ENCODE results near the gene ENOX2. TPM values are rescaled to one million over a fixed set of nuclear protein-coding genes. Genes with fewer than 3 reads are reported as not detected.

The ENOX2 gene
- polyA plus RNA-seq, 1 donor from 2014 or later: 48.7 TPM

GRCh38 chrX:130896802-130897501 lies 6.1 kb downstream of the ENOX2 start:
- Histone ChIP-seq H3K9me3 (ENCODE audit: low read length) (no peaks in the 10 kb centered on the region), H3K27ac (ENCODE audit: low read length) (no peak overlapping the region), H3K9me2 (ENCODE audit: insufficient read depth, low read length) (no peaks in the 10 kb centered on the region), H3K4me3 (ENCODE audit: low read length) (no peak overlapping the region), H3K9ac (ENCODE audit: low read length) (no peak overlapping the region), H3K27me3 (ENCODE audit: insufficient read depth, low read depth, low read length) (no peaks in the 10 kb centered on the region), H2AFZ (ENCODE audit: low read depth, low read length) (no peak overlapping the region), H4K20me1 (ENCODE audit: insufficient read depth) (no peaks in the 10 kb centered on the region), H3K4me2 (ENCODE audit: low read length) (no peak overlapping the region), H3K36me3 (ENCODE audit: insufficient read depth, low read length) (no peaks in the 10 kb centered on the region), H3K79me2 (replicated peaks; ENCODE audit: insufficient read depth, low read length) (no peaks in the 10 kb centered on the region), H3F3A (ENCODE audit: insufficient read depth, low read length, poor library complexity, severe bottlenecking) (no peaks in the 10 kb centered on the region)
- no peak for TF ChIP-seq RAD21 (conservative IDR thresholded peaks at IDR 0.05)
- no peak for TF ChIP-seq EZH2 (IDR thresholded peaks at IDR 0.05; ENCODE audit: borderline replicate concordance, insufficient read depth, low read length, poor library complexity, severe bottlenecking)
- TF ChIP-seq SMC3 (conservative IDR thresholded peaks at IDR 0.05; ENCODE audit: poor library complexity): no peak
- no peak for TF ChIP-seq POLR2AphosphoS5 (IDR thresholded peaks at IDR 0.05)
- no peak for TF ChIP-seq REST (IDR thresholded peaks at IDR 0.05; ENCODE audit: borderline replicate concordance)
- TF ChIP-seq MXI1 (conservative IDR thresholded peaks at IDR 0.05; ENCODE audit: poor library complexity, severe bottlenecking): no peak
- no peak for TF ChIP-seq CTCF (IDR thresholded peaks at IDR 0.05; ENCODE audit: poor library complexity, severe bottlenecking)
- TF ChIP-seq TAF1 (IDR thresholded peaks at IDR 0.05; ENCODE audit: low read depth): no peak
- no peak for TF ChIP-seq EP300 (conservative IDR thresholded peaks at IDR 0.05; ENCODE audit: poor library complexity, severe bottlenecking)

GRCh38 chrX:130896026-130896425 lies 7.0 kb downstream of the ENOX2 start:
- Histone ChIP-seq H3K27ac (ENCODE audit: low read length) (no peak overlapping the region), H3K27me3 (ENCODE audit: insufficient read depth, low read depth, low read length) (no peaks in the 10 kb centered on the region), H3K9ac (ENCODE audit: low read length) (no peak overlapping the region), H2AFZ (ENCODE audit: low read depth, low read length) (no peak overlapping the region), H3K9me2 (ENCODE audit: insufficient read depth, low read length) (no peaks in the 10 kb centered on the region), H3K4me2 (ENCODE audit: low read length) (no peak overlapping the region), H3K36me3 (ENCODE audit: insufficient read depth, low read length) (no peaks in the 10 kb centered on the region), H3F3A (ENCODE audit: insufficient read depth, low read length, poor library complexity, severe bottlenecking) (no peaks in the 10 kb centered on the region), H3K79me2 (replicated peaks; ENCODE audit: insufficient read depth, low read length) (no peaks in the 10 kb centered on the region), H3K4me3 (ENCODE audit: low read length) (no peak overlapping the region), H3K9me3 (ENCODE audit: low read length) (no peaks in the 10 kb centered on the region), H4K20me1 (ENCODE audit: insufficient read depth) (no peaks in the 10 kb centered on the region)
- TF ChIP-seq POLR2AphosphoS5 (IDR thresholded peaks at IDR 0.05) (no peak), RAD21 (conservative IDR thresholded peaks at IDR 0.05) (no peak), TAF1 (IDR thresholded peaks at IDR 0.05; ENCODE audit: low read depth) (no peak), SMC3 (conservative IDR thresholded peaks at IDR 0.05; ENCODE audit: poor library complexity) (no peak), EZH2 (IDR thresholded peaks at IDR 0.05; ENCODE audit: borderline replicate concordance, insufficient read depth, low read length, poor library complexity, severe bottlenecking) (no peak), EP300 (conservative IDR thresholded peaks at IDR 0.05; ENCODE audit: poor library complexity, severe bottlenecking) (no peak), MXI1 (conservative IDR thresholded peaks at IDR 0.05; ENCODE audit: poor library complexity, severe bottlenecking) (no peak), REST (IDR thresholded peaks at IDR 0.05; ENCODE audit: borderline replicate concordance) (no peak), CTCF (IDR thresholded peaks at IDR 0.05; ENCODE audit: poor library complexity, severe bottlenecking) (no peak)

Data from neural cell (in vitro differentiated cells).